BJ (cell line): ENCODE measurements around the gene HOXD3. TPM values are rescaled to one million over a fixed set of nuclear protein-coding genes. Genes with fewer than 3 reads are reported as not detected.

ENCODE experiments used
- CTCF ChIA-PET: fragments of 350-600 bp; formaldehyde crosslinking; extraction: SDS; loops from one replicate; lab custom pipeline; 2021; ENCODE audit warnings: antibody characterized with exemption, inconsistent platforms; lab: Yijun Ruan, JAX
- POLR2A ChIA-PET: fragments of 300-600 bp; sonication (Branson Sonifier 250); formaldehyde crosslinking; extraction: SDS; loops from one replicate; lab custom pipeline; 2021; ENCODE audit warnings: antibody characterized with exemption; lab: Charles Lee
- DNase-seq: peaks from one replicate; pipeline ENCODE4 v3.0.0-alpha.2; 2011; ENCODE audit warnings: low read depth
- H3K27me3 ChIP-seq: 2 replicates; pipeline ENCODE4 v1.6.0; 2011; ENCODE audit warnings: low read length; ENCODE audit not compliant: control insufficient read depth, insufficient read depth
- H3K36me3 ChIP-seq: 2 replicates; pipeline ENCODE4 v1.5.1; 2011; ENCODE audit warnings: low read length; ENCODE audit not compliant: control insufficient read depth, insufficient read depth
- H3K4me3 ChIP-seq: 2 replicates; pipeline ENCODE4 v1.5.1; 2011; ENCODE audit warnings: low read depth, mild to moderate bottlenecking, control low read depth, low read length
- polyA plus RNA-seq: library from polyadenylated mRNA; depleted of rRNA; stranded (reverse); fragments of >200 nt; gene quantifications from 2 replicates; pipeline ENCODE4 v1.2.3, GENCODE V29; 2011
- TF ChIP-seq, protein P1 (sequence below): IDR thresholded peaks from 2 replicates; pipeline ENCODE4 v1.5.1; 2011; ENCODE audit warnings: low read depth, mild to moderate bottlenecking, control low read depth, inconsistent platforms, low read length, moderate library complexity; ENCODE audit not compliant: insufficient read depth

Gene HOXD3
- polyA plus RNA-seq, 1 experiment, result not detected

- ChIA-PET CTCF (interaction anchor here (1.0 to 1.7 kb wide), 2 partner anchors 307 to 406 kb away, joined by 4 to 6 read pairs; no protein-coding TSS in a partner anchor), POLR2A (no interaction called here)
- Histone ChIP-seq H3K36me3 (no peaks in the 10 kb centered on the region), H3K27me3 (peaks cover 65% of the 10 kb centered on the region), H3K4me3 (no peak overlapping the region)
- TF ChIP-seq, protein P1, sequence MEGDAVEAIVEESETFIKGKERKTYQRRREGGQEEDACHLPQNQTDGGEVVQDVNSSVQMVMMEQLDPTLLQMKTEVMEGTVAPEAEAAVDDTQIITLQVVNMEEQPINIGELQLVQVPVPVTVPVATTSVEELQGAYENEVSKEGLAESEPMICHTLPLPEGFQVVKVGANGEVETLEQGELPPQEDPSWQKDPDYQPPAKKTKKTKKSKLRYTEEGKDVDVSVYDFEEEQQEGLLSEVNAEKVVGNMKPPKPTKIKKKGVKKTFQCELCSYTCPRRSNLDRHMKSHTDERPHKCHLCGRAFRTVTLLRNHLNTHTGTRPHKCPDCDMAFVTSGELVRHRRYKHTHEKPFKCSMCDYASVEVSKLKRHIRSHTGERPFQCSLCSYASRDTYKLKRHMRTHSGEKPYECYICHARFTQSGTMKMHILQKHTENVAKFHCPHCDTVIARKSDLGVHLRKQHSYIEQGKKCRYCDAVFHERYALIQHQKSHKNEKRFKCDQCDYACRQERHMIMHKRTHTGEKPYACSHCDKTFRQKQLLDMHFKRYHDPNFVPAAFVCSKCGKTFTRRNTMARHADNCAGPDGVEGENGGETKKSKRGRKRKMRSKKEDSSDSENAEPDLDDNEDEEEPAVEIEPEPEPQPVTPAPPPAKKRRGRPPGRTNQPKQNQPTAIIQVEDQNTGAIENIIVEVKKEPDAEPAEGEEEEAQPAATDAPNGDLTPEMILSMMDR, result no peak
- DNase-seq, result no peak
Measured at GRCh38 chr2:176147800-176148496, 9.2 kb upstream of the HOXD3 start.

GRCh38 chr2:176148751-176149421 lies 8.2 kb upstream of the HOXD3 start:
- Histone ChIP-seq H3K36me3 (no peaks in the 10 kb centered on the region), H3K27me3 (peaks cover 61% of the 10 kb centered on the region), H3K4me3 (no peak overlapping the region)
- TF ChIP-seq, protein P1, result no peak
- ChIA-PET POLR2A (no interaction called here), CTCF (interaction anchor here (1.7 kb wide), 1 partner anchor 406 kb away, joined by 6 read pairs; no protein-coding TSS in a partner anchor)
- DNase-seq, result no peak

DNA sequence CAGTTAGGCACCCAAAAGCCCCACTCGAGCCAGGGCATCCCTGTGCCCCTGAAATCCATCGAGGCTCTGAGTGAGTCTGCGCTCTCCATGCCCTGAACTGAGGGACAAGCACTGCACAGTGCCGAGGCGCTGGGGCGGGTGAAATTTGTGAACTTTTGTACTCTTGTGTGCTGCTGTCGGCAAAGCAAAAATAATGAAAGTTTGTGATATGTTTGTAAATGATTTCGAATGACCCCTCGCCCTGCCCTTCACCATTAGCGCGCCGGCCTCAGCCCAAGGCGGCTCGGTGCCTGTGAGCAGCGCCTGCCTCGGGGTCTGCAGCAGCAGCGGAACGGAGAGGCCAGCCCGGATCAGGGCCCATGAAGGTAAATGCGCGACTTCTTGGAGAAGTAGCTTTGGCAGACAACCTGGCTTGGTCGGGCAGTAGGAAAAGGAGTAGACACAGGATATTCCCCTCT lies 7.6 kb upstream of the HOXD3 start:
- ChIA-PET CTCF (no interaction called here), POLR2A (no interaction called here)
- Histone ChIP-seq H3K27me3 (peaks cover 61% of the 10 kb centered on the region), H3K36me3 (no peaks in the 10 kb centered on the region), H3K4me3 (no peak overlapping the region)
- DNase-seq, result no peak
- TF ChIP-seq, protein P1, result no peak

- ChIA-PET POLR2A (no interaction called here), CTCF (interaction anchor here (1.7 to 2.0 kb wide), 2 partner anchors 9 to 488 kb away, joined by 5 to 19 read pairs; no protein-coding TSS in a partner anchor)
- H3K4me3 ChIP-seq, result no peak overlapping the region
- no peak for DNase-seq
- no peaks in the 10 kb centered on the region for H3K36me3 ChIP-seq
- peaks cover 59% of the 10 kb centered on the region for H3K27me3 ChIP-seq
- TF ChIP-seq, protein P1, result no peak
Measured at GRCh38 chr2:176149939-176150583, 7.0 kb upstream of the HOXD3 start.
